Gastrocnemius medialis (tissue), 4 donors: ENCODE results near the gene DLX3.

ENCODE experiments used
- CTCF ChIP-seq, 5 experiments: fragments of 450-650 bp in 3 of 5; fragments of 200-600 bp in 2 of 5; sonication (generic) in 2 of 5; IDR thresholded peaks in 4 of 5; conservative IDR thresholded peaks in 1 of 5; 1 replicate in 4 of 5; 2 replicates in 1 of 5; pipeline ENCODE4 v1.5.1; 2016 to 2019; ENCODE audit warnings: antibody characterized with exemption in 5 of 5, mild to moderate bottlenecking in 3 of 5, moderate library complexity in 3 of 5
- POLR2A ChIP-seq, 2 donors: fragments of 450-650 bp; IDR thresholded peaks; one replicate each; pipeline ENCODE4 v1.6.1; 2017; ENCODE audit warnings: antibody characterized with exemption in 2 of 2, mild to moderate bottlenecking in 2 of 2, moderate library complexity in 2 of 2

GRCh38 chr17:49969134-49969759 lies 25.8 kb downstream of the DLX3 start, which contains the start of gene DLX4:
- TF ChIP-seq CTCF (IDR thresholded peaks at IDR 0.05 in 4 of 5, conservative IDR thresholded peaks at IDR 0.05 in 1 of 5) (no peak), POLR2A (IDR thresholded peaks at IDR 0.05) (no peak)
